ENCODE results near the gene SERPINB10. TPM values are rescaled to one million over a fixed set of nuclear protein-coding genes. Genes with fewer than 3 reads are reported as not detected.

The SERPINB10 gene
- polyA plus RNA-seq, 3 donors from 2014 or later: not detected

Other genes starting within 250 kb of the SERPINB10 start
- not detected for gene SERPINB3, start 246.1 kb upstream of the SERPINB10 start, polyA plus RNA-seq
- not detected for gene SERPINB11, start 205.0 kb upstream of the SERPINB10 start, polyA plus RNA-seq
- gene SERPINB7, start 132.5 kb upstream of the SERPINB10 start, polyA plus RNA-seq: not detected
- not detected for gene SERPINB2, start 20.3 kb upstream of the SERPINB10 start, polyA plus RNA-seq
- gene HMSD, start 41.3 kb downstream of the SERPINB10 start, polyA plus RNA-seq: not detected
- 10 to 100 TPM in 2 of 3 donors, 1 to 10 TPM in 1; 9.0 to 17.7 (median 10.3) TPM for gene SERPINB8, start 62.1 kb downstream of the SERPINB10 start, polyA plus RNA-seq
- not detected for gene LINC00305, start 241.1 kb downstream of the SERPINB10 start, polyA plus RNA-seq